Ovary (tissue), 9 donors: ENCODE measurements around the gene NALF2. TPM values are rescaled to one million over a fixed set of nuclear protein-coding genes. Genes with fewer than 3 reads are reported as not detected.

ENCODE experiments used
- DNase-seq, 5 donors: peaks; one replicate each; pipeline ENCODE4 v3.0.0-alpha.2; 2019 to 2020
- H3K27ac ChIP-seq, 2 donors: fragments of 200-600 bp; one replicate each; pipeline versions ENCODE4 v1.5.1 to v1.8.0; 2019 to 2022
- H3K27me3 ChIP-seq: fragments of 200-600 bp; one replicate; pipeline ENCODE4 v1.8.0; 2022
- H3K36me3 ChIP-seq: fragments of 200-600 bp; sonication (generic); one replicate; pipeline ENCODE4 v1.5.1; 2019
- H3K4me1 ChIP-seq: one replicate; pipeline ENCODE4 v1.8.1; 2013; ENCODE audit warnings: mild to moderate bottlenecking, moderate library complexity; ENCODE audit not compliant: insufficient read depth
- H3K4me3 ChIP-seq: fragments of 200-600 bp; sonication (generic); one replicate; pipeline ENCODE4 v1.5.1; 2017
- H3K9me3 ChIP-seq, 2 donors: fragments of 200-600 bp in 1 of 2; sonication (generic) in 1 of 2; one replicate each; pipeline versions ENCODE4 v1.5.1 to v1.8.1; 2013 to 2019; ENCODE audit warnings: mild to moderate bottlenecking in 1 of 2, moderate library complexity in 1 of 2
- EP300 ChIP-seq: sonication (generic); formaldehyde crosslinking; IDR thresholded peaks from one replicate; pipeline ENCODE4 v1.6.1; 2017; ENCODE audit warnings: antibody characterized with exemption
- POLR2A ChIP-seq: fragments of 450-650 bp; IDR thresholded peaks from one replicate; pipeline ENCODE4 v1.6.1; 2017; ENCODE audit warnings: antibody characterized with exemption, mild to moderate bottlenecking, moderate library complexity
- WGBS, 3 donors: extraction: QIAGEN DNeasy Blood & Tissue Kit in 1 of 3; methylation state at CpG; one replicate each; pipeline versions ENCODE4 v1.1.5 to v1.1.7; 2013 to 2017; 5-methylcytosine and 5-hydroxymethylcytosine counted together
- intact Hi-C, 4 donors: fragments of 100-400 bp; cut with DNase I; formaldehyde crosslinking; loops; one replicate each; pipeline versions ENCODE4 v1.11.0 to v1.15.1; 2022 to 2023
- polyA plus RNA-seq, 2 donors: library from polyadenylated mRNA; stranded (reverse); fragments of 200-250 nt in 1 of 2; fragments of 350-450 nt in 1 of 2; fragmentation: Illumina TruSeq in 1 of 2; extraction: RNeasy Lipid Tissue Mini Kit (QIAGEN cat#74804) in 1 of 2; gene quantifications; one replicate each; pipeline ENCODE4 v1.2.3, GENCODE V29; 2013 to 2014
- total RNA-seq, 7 donors: library from RNA; depleted of rRNA in 2 of 7; stranded (reverse); fragments of >200 nt in 2 of 7; fragmentation: NEBNext Ultra II Directional in 3 of 7; extraction: Animal tissue kit (Norgen Biotek cat#: 25700) in 3 of 7; gene quantifications; one replicate each; pipeline versions ENCODE4 v1.1.0 to v1.2.4, GENCODE V29; 2016 to 2023
- TF ChIP-seq, protein P1 (sequence below), 3 donors: fragments of 450-650 bp in 2 of 3; fragments of 200-600 bp in 1 of 3; IDR thresholded peaks; one replicate each; pipeline versions ENCODE4 v1.5.1 to v1.8.0; 2016 to 2022; ENCODE audit warnings: antibody characterized with exemption in 3 of 3, mild to moderate bottlenecking in 1 of 3
- donor health status: DM: no; HTN: no; CAD: no; lungs with moderate emphysema.
- donor health status: DM: no; HTN: no; CAD: no.
- donor health status: Bipolar disorder and iron deficiency.
- donor health status: DM: yes; HTN: yes; CAD: no.
- donor health status: DM: no; HTN: no; CAD: no.
- donor health status: DM: yes; HTN: yes; CAD: no.

The NALF2 gene
- total and polyA plus RNA-seq, 9 donors, result 0.07 to 0.77 (median 0.37) TPM; not detected in 1

DNA sequence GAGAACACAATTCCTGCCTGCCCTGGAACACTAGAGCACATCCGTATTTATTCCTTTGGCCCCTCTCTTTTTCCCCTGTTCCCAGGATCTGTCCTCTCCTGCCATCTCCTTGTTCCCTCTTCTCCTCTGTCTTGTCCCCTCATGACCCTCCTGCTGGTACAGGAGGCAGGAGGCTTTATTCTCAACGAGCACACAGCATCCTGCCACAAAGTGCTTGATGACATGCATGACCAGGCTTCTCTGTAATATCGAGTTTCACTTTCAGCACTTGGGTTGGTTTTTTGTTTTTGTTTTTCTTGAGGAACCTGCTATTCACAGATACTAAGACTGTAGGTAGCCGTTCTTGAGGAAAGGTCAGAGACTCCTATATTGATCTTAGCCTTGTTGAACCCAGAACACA is 35.3 kb downstream of the NALF2 start:
- no peaks in the 10 kb centered on the region for H3K36me3 ChIP-seq
- no peaks in the 10 kb centered on the region for H3K27me3 ChIP-seq
- H3K4me3 ChIP-seq, result no peak overlapping the region
- intact Hi-C loops, result loop anchor here in 3 of 4 donors (5.0 to 10.0 kb wide), 3 partner anchors 78 to 558 kb away; partner anchors contain the start of gene EDA (in 1 of the 3)
- no peak overlapping the region for H3K27ac ChIP-seq
- no peaks in the 10 kb centered on the region for H3K9me3 ChIP-seq
- DNase-seq, result no peak
- WGBS, 3 donors, result 59 to 67% (median 60%) methylated on average over 4 of the region's 4 CpGs
- no peaks in the 10 kb centered on the region for H3K4me1 ChIP-seq
- TF ChIP-seq, protein P1, sequence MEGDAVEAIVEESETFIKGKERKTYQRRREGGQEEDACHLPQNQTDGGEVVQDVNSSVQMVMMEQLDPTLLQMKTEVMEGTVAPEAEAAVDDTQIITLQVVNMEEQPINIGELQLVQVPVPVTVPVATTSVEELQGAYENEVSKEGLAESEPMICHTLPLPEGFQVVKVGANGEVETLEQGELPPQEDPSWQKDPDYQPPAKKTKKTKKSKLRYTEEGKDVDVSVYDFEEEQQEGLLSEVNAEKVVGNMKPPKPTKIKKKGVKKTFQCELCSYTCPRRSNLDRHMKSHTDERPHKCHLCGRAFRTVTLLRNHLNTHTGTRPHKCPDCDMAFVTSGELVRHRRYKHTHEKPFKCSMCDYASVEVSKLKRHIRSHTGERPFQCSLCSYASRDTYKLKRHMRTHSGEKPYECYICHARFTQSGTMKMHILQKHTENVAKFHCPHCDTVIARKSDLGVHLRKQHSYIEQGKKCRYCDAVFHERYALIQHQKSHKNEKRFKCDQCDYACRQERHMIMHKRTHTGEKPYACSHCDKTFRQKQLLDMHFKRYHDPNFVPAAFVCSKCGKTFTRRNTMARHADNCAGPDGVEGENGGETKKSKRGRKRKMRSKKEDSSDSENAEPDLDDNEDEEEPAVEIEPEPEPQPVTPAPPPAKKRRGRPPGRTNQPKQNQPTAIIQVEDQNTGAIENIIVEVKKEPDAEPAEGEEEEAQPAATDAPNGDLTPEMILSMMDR (IDR thresholded peaks at IDR 0.05), result no peak
- no peak for TF ChIP-seq POLR2A
- TF ChIP-seq EP300, result no peak

DNA sequence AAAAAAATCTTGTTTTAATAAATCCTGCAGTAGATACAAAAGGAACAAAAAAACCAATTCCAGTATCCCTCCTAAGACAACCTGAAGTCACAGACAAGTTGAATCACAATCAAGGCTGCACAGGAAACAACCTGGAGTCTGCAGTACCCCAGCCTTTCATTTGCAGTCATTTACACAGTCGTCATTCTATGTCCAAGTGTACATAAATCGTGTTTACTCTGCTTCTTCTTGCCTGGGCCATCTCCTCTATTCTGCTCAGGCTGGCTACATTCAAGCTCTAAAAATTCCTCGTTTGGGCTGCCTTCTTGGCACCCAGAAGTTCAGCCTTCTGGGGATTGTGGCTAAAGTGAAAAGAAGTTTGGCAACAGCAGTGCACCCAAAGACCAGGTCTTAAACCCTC is 37.8 kb downstream of the NALF2 start:
- intact Hi-C loops, result no loop called here
- no peaks in the 10 kb centered on the region for H3K9me3 ChIP-seq
- H3K27me3 ChIP-seq, result no peaks in the 10 kb centered on the region
- H3K4me3 ChIP-seq, result no peak overlapping the region
- H3K4me1 ChIP-seq, result no peaks in the 10 kb centered on the region
- TF ChIP-seq EP300, result no peak
- TF ChIP-seq, protein P1 (IDR thresholded peaks at IDR 0.05), result no peak
- no peak for TF ChIP-seq POLR2A
- WGBS, 3 donors, result 38 to 43% (median 39%) methylated on average over 3 of the region's 3 CpGs
- H3K36me3 ChIP-seq, result no peaks in the 10 kb centered on the region
- no peak overlapping the region for H3K27ac ChIP-seq
- DNase-seq, result no peak

DNA sequence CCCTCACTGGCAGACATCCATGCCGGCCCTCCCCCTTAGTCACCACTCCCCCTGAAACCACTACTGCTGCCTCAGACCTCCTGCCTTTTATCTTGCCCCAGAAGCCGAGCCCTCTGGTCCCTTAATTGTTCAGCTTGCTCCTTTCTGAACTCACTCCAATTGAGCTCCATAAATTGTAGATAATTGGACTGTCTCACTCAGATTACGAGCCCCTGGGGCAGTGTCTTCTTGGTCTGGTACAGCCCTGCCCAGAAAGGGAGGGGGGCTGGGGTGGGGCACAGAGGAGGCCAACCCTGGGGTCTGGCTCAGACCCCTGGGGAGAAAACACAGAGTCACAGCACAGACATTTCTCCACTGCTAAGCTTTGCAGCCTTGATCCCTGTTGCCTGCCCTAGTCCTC is 39.4 kb downstream of the NALF2 start:
- TF ChIP-seq, protein P1 (IDR thresholded peaks at IDR 0.05), result no peak
- TF ChIP-seq EP300 (no peak), POLR2A (no peak)
- 44 to 48% (median 46%) methylated on average over 3 of the region's 3 CpGs for WGBS, 3 donors
- no peak overlapping the region for H3K4me3 ChIP-seq

DNA sequence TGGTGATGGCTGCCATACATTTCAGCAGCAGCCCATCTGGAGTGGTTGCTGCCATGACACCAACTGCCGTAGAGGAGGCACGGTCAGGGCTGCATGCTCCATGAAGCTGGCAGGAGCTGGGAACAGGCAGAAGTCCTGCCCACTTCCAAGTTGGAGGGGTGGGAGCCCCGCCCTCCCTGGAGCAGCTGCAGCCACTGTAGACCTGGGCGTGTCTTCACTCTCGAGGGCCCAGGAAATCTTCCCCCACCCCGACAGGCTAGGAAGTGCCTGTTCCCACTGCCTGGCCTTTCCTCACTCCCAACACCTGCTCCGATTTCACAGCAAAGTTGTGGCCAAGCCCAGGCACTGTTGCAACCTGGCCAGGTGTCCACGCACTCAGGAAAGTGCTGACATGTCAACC is 42.3 kb downstream of the NALF2 start:
- Histone ChIP-seq H3K9me3 (no peaks in the 10 kb centered on the region), H3K4me1 (no peaks in the 10 kb centered on the region), H3K4me3 (no peak overlapping the region), H3K27ac (no peak overlapping the region), H3K27me3 (no peaks in the 10 kb centered on the region), H3K36me3 (no peaks in the 10 kb centered on the region)
- intact Hi-C loops, result no loop called here
- no peak for DNase-seq
- 61 to 77% (median 75%) methylated on average over 8 of the region's 8 CpGs for WGBS, 3 donors
- TF ChIP-seq, protein P1 (IDR thresholded peaks at IDR 0.05), result no peak
- TF ChIP-seq POLR2A (no peak), EP300 (no peak)

More for the DNA sequence above, 39.4 kb downstream of the NALF2 start:
- H3K36me3 ChIP-seq, result no peaks in the 10 kb centered on the region
- no peaks in the 10 kb centered on the region for H3K27me3 ChIP-seq
- no peaks in the 10 kb centered on the region for H3K9me3 ChIP-seq
- no peak overlapping the region for H3K27ac ChIP-seq
- intact Hi-C loops, result no loop called here
- H3K4me1 ChIP-seq, result no peaks in the 10 kb centered on the region
- DNase-seq, result no peak
